Esophagus (tissue), 2 donors: ENCODE results near the gene RYR2. TPM values are rescaled to one million over a fixed set of nuclear protein-coding genes. Genes with fewer than 3 reads are reported as not detected.
A peak's percentile ranks its signal among the peaks of the same experiment; 100 is the strongest.

Experiments
- H3K27ac ChIP-seq, 2 donors: one replicate each; pipeline ENCODE4 v1.5.1; 2013; ENCODE audit warnings: low read depth in 2 of 2, mild to moderate bottlenecking in 2 of 2, inconsistent platforms in 1 of 2, low read length in 1 of 2, moderate library complexity in 1 of 2
- H3K27me3 ChIP-seq, 2 donors: one replicate each; pipeline ENCODE4 v1.6.1; 2013; ENCODE audit warnings: low read length in 2 of 2, control low read depth in 1 of 2, mild to moderate bottlenecking in 1 of 2; ENCODE audit not compliant: insufficient read depth in 2 of 2, control insufficient read depth in 1 of 2
- H3K36me3 ChIP-seq, 2 donors: one replicate each; pipeline ENCODE4 v1.6.1; 2013; ENCODE audit warnings: low read length in 1 of 2; ENCODE audit not compliant: control insufficient read depth in 2 of 2, insufficient read depth in 2 of 2
- H3K4me1 ChIP-seq, 2 donors: one replicate each; pipeline ENCODE4 v1.6.1; 2013; ENCODE audit warnings: low read length in 1 of 2; ENCODE audit not compliant: control insufficient read depth in 2 of 2, insufficient read depth in 2 of 2
- H3K4me3 ChIP-seq, 2 donors: one replicate each; pipeline ENCODE4 v1.5.1; 2013; ENCODE audit warnings: low read length in 2 of 2, mild to moderate bottlenecking in 2 of 2, low read depth in 1 of 2, moderate library complexity in 1 of 2
- H3K9me3 ChIP-seq, 2 donors: one replicate each; pipeline ENCODE4 v1.6.1; 2013; ENCODE audit warnings: mild to moderate bottlenecking in 2 of 2, low read depth in 1 of 2, low read length in 1 of 2, moderate library complexity in 1 of 2; ENCODE audit not compliant: control insufficient read depth in 2 of 2, insufficient read depth in 1 of 2
- WGBS, 2 donors: extraction: QIAGEN DNeasy Blood & Tissue Kit; methylation state at CpG; one replicate each; pipeline ENCODE4 v1.1.7; 2013; 5-methylcytosine and 5-hydroxymethylcytosine counted together
- polyA plus RNA-seq, 2 donors: library from polyadenylated mRNA; stranded (reverse); fragments of 200-250 nt; gene quantifications; one replicate each; pipeline ENCODE4 v1.2.3, GENCODE V29; 2013
- donor health status: healthy with polysubstance abuse.
- donor health status: Bipolar disorder and iron deficiency.

Gene RYR2
- 1 to 10 TPM in 1 of 2 donors, under 1 TPM in 1; 0.35 to 1.2 TPM for polyA plus RNA-seq

GRCh38 chr1:237041795-237042525 lies at the start of gene RYR2:
TSS of gene RYR2 (plus strand) at chr1:237042184. CDS start at chr1:237042522, 338 bp downstream.
- 3% methylated on average over 69 to 87 of the region's 87 CpGs for WGBS, 2 donors
- Histone ChIP-seq H3K36me3 (no peaks in the 10 kb centered on the region), H3K27ac (peak within 1 kb of the TSS; percentile 24 to 53)

DNA sequence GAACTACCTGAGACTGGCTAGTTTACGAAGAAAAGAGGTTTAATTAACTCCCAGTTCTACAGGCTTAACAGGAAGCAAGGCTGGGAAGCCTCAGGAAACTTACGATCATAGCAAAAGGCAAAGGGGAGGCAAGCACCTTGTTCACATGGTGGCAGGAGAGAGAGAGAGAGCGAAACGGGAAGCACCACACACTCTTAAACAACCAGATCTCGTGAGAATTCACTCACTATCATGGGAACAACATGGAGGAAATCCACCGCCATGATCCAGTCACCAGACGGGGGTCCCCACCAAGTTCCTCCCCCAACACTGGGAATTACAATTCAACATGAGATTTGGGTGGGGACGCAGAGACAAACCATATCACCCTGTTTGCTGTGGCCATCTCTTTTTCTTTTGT lies 49.5 kb upstream of the RYR2 start:
- Histone ChIP-seq H3K4me3 (no peak overlapping the region), H3K27me3 (no peaks in the 10 kb centered on the region), H3K27ac (no peak overlapping the region), H3K4me1 (no peaks in the 10 kb centered on the region), H3K9me3 (peaks cover 2 to 3% of the 10 kb centered on the region in 2 donors), H3K36me3 (no peaks in the 10 kb centered on the region)
- WGBS, 2 donors = 78 to 82% methylated on average over 8 of the region's 8 CpGs

More at GRCh38 chr1:237041795-237042525, at the start of gene RYR2:
- Histone ChIP-seq H3K4me1 (peaks cover 0 to 10% of the 10 kb centered on the region in 2 donors), H3K27me3 (peaks cover 0 to 10% of the 10 kb centered on the region in 2 donors), H3K4me3 (peak within 1 kb of the TSS; percentile 42 to 53), H3K9me3 (no peaks in the 10 kb centered on the region)

DNA sequence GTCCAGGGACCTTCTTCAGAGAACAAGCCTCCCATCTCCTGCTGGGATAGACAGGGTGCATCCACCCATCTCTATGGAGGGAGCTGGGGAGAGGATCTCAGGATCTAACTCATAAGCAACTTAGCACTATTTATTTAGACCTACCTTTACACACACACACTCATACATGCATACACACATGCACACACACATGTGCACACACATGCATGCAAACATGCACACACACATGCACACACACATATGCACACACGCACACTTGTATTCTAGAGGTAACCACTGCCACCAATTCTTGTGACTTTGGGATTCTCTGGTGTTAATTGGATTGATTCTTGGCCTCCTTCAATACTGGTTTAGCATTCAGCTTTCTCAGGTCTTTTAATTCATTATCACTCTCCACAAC lies 47.5 kb upstream of the RYR2 start:
- H3K36me3 ChIP-seq = no peaks in the 10 kb centered on the region
- H3K27ac ChIP-seq = no peak overlapping the region
- H3K4me3 ChIP-seq = no peak overlapping the region
- peaks cover 2 to 3% of the 10 kb centered on the region in 2 donors for H3K9me3 ChIP-seq
- no peaks in the 10 kb centered on the region for H3K27me3 ChIP-seq
- H3K4me1 ChIP-seq = no peaks in the 10 kb centered on the region
- WGBS, 2 donors = 91 to 96% methylated on average over 1 of the region's 1 CpG

- Histone ChIP-seq H3K27me3 (no peaks in the 10 kb centered on the region), H3K36me3 (no peaks in the 10 kb centered on the region)
- WGBS, 2 donors = 83 to 86% methylated on average over 11 of the region's 11 CpGs
Measured at GRCh38 chr1:236997361-236997760, 44.6 kb upstream of the RYR2 start.

GRCh38 chr1:236997882-236998281 lies 44.1 kb upstream of the RYR2 start:
- H3K36me3 ChIP-seq = no peaks in the 10 kb centered on the region
- no peak overlapping the region for H3K4me3 ChIP-seq
- H3K4me1 ChIP-seq = no peaks in the 10 kb centered on the region
- WGBS, 2 donors = 62 to 69% methylated on average over 12 of the region's 12 CpGs
- H3K27me3 ChIP-seq = no peaks in the 10 kb centered on the region
- no peaks in the 10 kb centered on the region for H3K9me3 ChIP-seq
- no peak overlapping the region for H3K27ac ChIP-seq

More at GRCh38 chr1:236997361-236997760, 44.6 kb upstream of the RYR2 start:
- no peak overlapping the region for H3K27ac ChIP-seq
- H3K9me3 ChIP-seq = no peaks in the 10 kb centered on the region
- H3K4me1 ChIP-seq = no peaks in the 10 kb centered on the region
- no peak overlapping the region for H3K4me3 ChIP-seq

GRCh38 chr1:236998546-236998945 lies 43.4 kb upstream of the RYR2 start:
- Histone ChIP-seq H3K27ac (no peak overlapping the region), H3K4me1 (no peaks in the 10 kb centered on the region)
- 70 to 72% methylated on average over 3 of the region's 3 CpGs for WGBS, 2 donors

DNA sequence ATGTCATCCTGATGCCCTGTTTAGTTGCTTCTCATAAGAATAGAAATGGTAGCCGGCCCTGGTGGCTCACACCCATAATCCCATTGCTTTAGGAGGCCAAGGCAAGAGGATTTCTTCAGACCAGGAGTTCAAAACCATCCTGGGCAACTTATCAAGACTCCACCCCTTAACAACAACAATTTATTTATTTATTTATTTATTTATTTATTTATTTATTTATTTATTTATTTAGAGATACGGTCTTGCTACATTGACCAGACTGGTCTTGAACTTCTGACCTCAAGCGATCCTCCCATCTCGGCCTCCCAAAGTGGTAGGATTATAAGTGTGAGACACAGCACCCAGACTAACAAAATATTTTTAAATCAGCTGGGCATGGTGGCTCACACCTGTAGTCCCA lies 41.8 kb upstream of the RYR2 start:
- no peak overlapping the region for H3K27ac ChIP-seq
- no peaks in the 10 kb centered on the region for H3K27me3 ChIP-seq
- H3K9me3 ChIP-seq = no peaks in the 10 kb centered on the region
- no peaks in the 10 kb centered on the region for H3K4me1 ChIP-seq
- H3K36me3 ChIP-seq = no peaks in the 10 kb centered on the region
- no peak overlapping the region for H3K4me3 ChIP-seq
- 88 to 90% methylated on average over 4 of the region's 4 CpGs for WGBS, 2 donors

More at GRCh38 chr1:236998546-236998945, 43.4 kb upstream of the RYR2 start:
- Histone ChIP-seq H3K27me3 (no peaks in the 10 kb centered on the region), H3K36me3 (no peaks in the 10 kb centered on the region), H3K4me3 (no peak overlapping the region), H3K9me3 (no peaks in the 10 kb centered on the region)

DNA sequence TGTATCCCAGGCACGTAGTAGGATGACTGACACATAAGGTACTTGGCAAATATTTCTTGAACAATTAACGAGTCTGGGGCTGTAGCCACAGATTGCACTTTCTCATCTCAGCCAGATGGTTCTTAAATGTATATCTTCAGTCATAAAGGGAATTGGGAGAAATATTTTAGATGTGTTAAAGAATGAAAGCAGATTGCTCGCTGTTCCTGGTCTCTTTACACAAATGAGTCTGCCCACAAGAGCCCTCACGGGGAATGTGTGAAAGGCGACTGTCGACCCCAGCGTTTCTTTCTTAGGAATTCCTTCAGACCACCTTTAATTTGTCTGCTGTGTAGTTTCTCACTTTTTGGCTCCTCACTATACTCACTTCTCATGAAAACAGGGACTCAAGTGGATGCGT lies 38.5 kb upstream of the RYR2 start:
- H3K4me1 ChIP-seq = no peaks in the 10 kb centered on the region
- no peak overlapping the region for H3K27ac ChIP-seq
- no peaks in the 10 kb centered on the region for H3K36me3 ChIP-seq
- H3K27me3 ChIP-seq = no peaks in the 10 kb centered on the region
- H3K9me3 ChIP-seq = no peaks in the 10 kb centered on the region
- WGBS, 2 donors = 72 to 73% methylated on average over 8 of the region's 8 CpGs
- no peak overlapping the region for H3K4me3 ChIP-seq

GRCh38 chr1:237004116-237004515 lies 37.9 kb upstream of the RYR2 start, which contains the start of gene MT1HL1:
TSS of gene MT1HL1 (minus strand) at chr1:237004441. CDS start at chr1:237004372, 69 bp downstream.
- H3K36me3 ChIP-seq = no peaks in the 10 kb centered on the region
- no peak within 1 kb of the TSS for H3K27ac ChIP-seq

GRCh38 chr1:237005674-237006073 lies 36.3 kb upstream of the RYR2 start:
- Histone ChIP-seq H3K36me3 (no peaks in the 10 kb centered on the region), H3K27me3 (no peaks in the 10 kb centered on the region), H3K27ac (no peak overlapping the region), H3K4me3 (no peak overlapping the region), H3K4me1 (no peaks in the 10 kb centered on the region), H3K9me3 (no peaks in the 10 kb centered on the region)
- WGBS, 2 donors = 43 to 65% methylated on average over 4 of the region's 4 CpGs

More at GRCh38 chr1:237004116-237004515, 37.9 kb upstream of the RYR2 start, which contains the start of gene MT1HL1:
- Histone ChIP-seq H3K27me3 (no peaks in the 10 kb centered on the region), H3K9me3 (no peaks in the 10 kb centered on the region), H3K4me3 (no peak within 1 kb of the TSS), H3K4me1 (no peaks in the 10 kb centered on the region)
- 93 to 94% methylated on average over 18 of the region's 18 CpGs for WGBS, 2 donors
